Measurements from ENCODE around the gene UCN3. TPM values are rescaled to one million over a fixed set of nuclear protein-coding genes. Genes with fewer than 3 reads are reported as not detected.

Gene UCN3
- total RNA-seq, 4 donors from 2014 or later: not detected

GRCh38 chr10:5360318-5360915, 4.3 kb upstream of the UCN3 start:
- intact Hi-C loops (cut with DNase I; ENCODE audit: low total_unique reads): no loop called here
- no peak for DNase-seq (ENCODE audit: low spot score in 2 of 2)
- TF ChIP-seq POLR2A (IDR thresholded peaks at IDR 0.05) (no peak), CTCF (IDR thresholded peaks at IDR 0.05) (no peak)
- 67 to 68% methylated on average over 7 of the region's 7 CpGs for WGBS, 2 donors
- no peak overlapping the region for H3K4me3 ChIP-seq (ENCODE audit: low read depth, poor library complexity, severe bottlenecking)

GRCh38 chr10:5361966-5362365, 2.8 kb upstream of the UCN3 start:
- no peak for TF ChIP-seq CTCF (IDR thresholded peaks at IDR 0.05)
- no peak for TF ChIP-seq POLR2A (IDR thresholded peaks at IDR 0.05)
- no peak for DNase-seq (ENCODE audit: low spot score in 2 of 2)

GRCh38 chr10:5362873-5363272, 1.9 kb upstream of the UCN3 start:
- no peak overlapping the region for H3K4me3 ChIP-seq (ENCODE audit: low read depth, poor library complexity, severe bottlenecking)
- intact Hi-C loops (cut with DNase I; ENCODE audit: low total_unique reads): no loop called here
- TF ChIP-seq CTCF (IDR thresholded peaks at IDR 0.05): no peak
- no peak for TF ChIP-seq POLR2A (IDR thresholded peaks at IDR 0.05)
- DNase-seq (ENCODE audit: low spot score in 2 of 2): no peak

More at GRCh38 chr10:5361966-5362365, 2.8 kb upstream of the UCN3 start:
- intact Hi-C loops (cut with DNase I; ENCODE audit: low total_unique reads): no loop called here
- 85 to 91% methylated on average over 4 of the region's 4 CpGs for WGBS, 2 donors
- no peak overlapping the region for H3K4me3 ChIP-seq (ENCODE audit: low read depth, poor library complexity, severe bottlenecking)

- DNase-seq (ENCODE audit: low spot score in 2 of 2): no peak
- intact Hi-C loops (cut with DNase I; ENCODE audit: low total_unique reads): no loop called here
Measured at GRCh38 chr10:5364374-5364773, 392 bp upstream of the UCN3 start.

GRCh38 chr10:5365928-5366327, 1.2 kb downstream of the UCN3 start:
- 44 to 47% methylated on average over 5 of the region's 5 CpGs for WGBS, 2 donors
- H3K4me3 ChIP-seq (ENCODE audit: low read depth, poor library complexity, severe bottlenecking): no peak overlapping the region
- no peak for DNase-seq (ENCODE audit: low spot score in 2 of 2)
- TF ChIP-seq POLR2A (IDR thresholded peaks at IDR 0.05) (no peak), CTCF (IDR thresholded peaks at IDR 0.05) (no peak)
- intact Hi-C loops (cut with DNase I; ENCODE audit: low total_unique reads): no loop called here

More at GRCh38 chr10:5364374-5364773, 392 bp upstream of the UCN3 start:
- no peak overlapping the region for H3K4me3 ChIP-seq (ENCODE audit: low read depth, poor library complexity, severe bottlenecking)
- WGBS, 2 donors: 80 to 85% methylated on average over 11 of the region's 11 CpGs
- TF ChIP-seq POLR2A (IDR thresholded peaks at IDR 0.05): no peak
- no peak for TF ChIP-seq CTCF (IDR thresholded peaks at IDR 0.05)

All from lower leg skin (tissue), 4 donors.